Smooth muscle cell (in vitro differentiated cells): ENCODE data around the gene EHBP1L1. TPM values are rescaled to one million over a fixed set of nuclear protein-coding genes. Genes with fewer than 3 reads are reported as not detected.

Experiments used
- DNase-seq: peaks from one replicate; lab custom pipeline; 2025; ENCODE audit not compliant: unreplicated experiment; lab: John Stamatoyannopoulos, UW
- H2AFZ ChIP-seq: fragments of 200-600 bp; sonication (generic); 2 replicates; pipeline ENCODE4 v1.6.0; 2016; ENCODE audit warnings: antibody characterized with exemption, low read depth, mild to moderate bottlenecking
- H3F3A ChIP-seq: fragments of 200-600 bp; sonication (generic); 2 replicates; pipeline ENCODE4 v1.6.0; 2017; ENCODE audit warnings: antibody characterized with exemption, low read depth
- H3K27ac ChIP-seq: fragments of 200-600 bp; sonication (generic); 2 replicates; pipeline ENCODE4 v1.5.1; 2016; ENCODE audit warnings: low read depth, mild to moderate bottlenecking
- H3K27me3 ChIP-seq: fragments of 200-600 bp; sonication (generic); 2 replicates; pipeline ENCODE4 v1.6.1; 2016; ENCODE audit warnings: low read depth, mild to moderate bottlenecking
- H3K36me3 ChIP-seq: fragments of 200-600 bp; sonication (generic); 2 replicates; pipeline ENCODE4 v1.5.1; 2016; ENCODE audit warnings: low read depth
- H3K4me1 ChIP-seq: fragments of 200-600 bp; sonication (generic); 2 replicates; pipeline ENCODE4 v1.5.1; 2016; ENCODE audit warnings: low read depth
- H3K4me2 ChIP-seq: fragments of 200-600 bp; sonication (generic); 2 replicates; pipeline ENCODE4 v1.6.0; 2016; ENCODE audit warnings: mild to moderate bottlenecking
- H3K4me3 ChIP-seq: fragments of 200-600 bp; sonication (generic); 2 replicates; pipeline ENCODE4 v1.5.1; 2016; ENCODE audit warnings: mild to moderate bottlenecking
- H3K79me2 ChIP-seq: fragments of 200-600 bp; sonication (generic); 2 replicates; pipeline ENCODE4 v1.6.0; 2016; ENCODE audit warnings: low read depth, mild to moderate bottlenecking
- H3K9ac ChIP-seq: fragments of 200-600 bp; sonication (generic); 2 replicates; pipeline ENCODE4 v1.6.0; 2016; ENCODE audit warnings: low read depth
- H3K9me3 ChIP-seq: fragments of 200-600 bp; sonication (generic); replicated peaks from 2 replicates; pipeline ENCODE4 v1.5.1; 2016; ENCODE audit warnings: low read depth
- H4K20me1 ChIP-seq: fragments of 200-600 bp; sonication (generic); 2 replicates; pipeline ENCODE4 v1.6.0; 2016; ENCODE audit warnings: low read depth
- WGBS: methylation state at CpG from one replicate; pipeline ENCODE4 v1.1.7; 2016; ENCODE audit warnings: low lambda C conversion rate; 5-methylcytosine and 5-hydroxymethylcytosine counted together
- polyA plus RNA-seq: library from polyadenylated mRNA; unstranded; fragments of >200 nt; fragmentation: Nextera tagmentation; extraction: Ambion mirVana; gene quantifications from 2 replicates; pipeline ENCODE4 v1.2.1, GENCODE V29; 2016
- total RNA-seq: library from RNA; depleted of rRNA; stranded (reverse); fragments of >200 nt; gene quantifications from 2 replicates; pipeline ENCODE4 v1.2.3, GENCODE V29; 2014
- TF ChIP-seq, protein P1 (sequence below): fragments of 200-600 bp; sonication (generic); IDR thresholded peaks from 2 replicates; pipeline ENCODE4 v1.5.1; 2017; ENCODE audit warnings: borderline replicate concordance, mild to moderate bottlenecking, antibody characterized with exemption; ENCODE audit not compliant: insufficient read depth, poor library complexity, severe bottlenecking

Gene EHBP1L1
- total and polyA plus RNA-seq, 2 experiments from 2014 or later: 5.1 to 29.5 TPM

DNA sequence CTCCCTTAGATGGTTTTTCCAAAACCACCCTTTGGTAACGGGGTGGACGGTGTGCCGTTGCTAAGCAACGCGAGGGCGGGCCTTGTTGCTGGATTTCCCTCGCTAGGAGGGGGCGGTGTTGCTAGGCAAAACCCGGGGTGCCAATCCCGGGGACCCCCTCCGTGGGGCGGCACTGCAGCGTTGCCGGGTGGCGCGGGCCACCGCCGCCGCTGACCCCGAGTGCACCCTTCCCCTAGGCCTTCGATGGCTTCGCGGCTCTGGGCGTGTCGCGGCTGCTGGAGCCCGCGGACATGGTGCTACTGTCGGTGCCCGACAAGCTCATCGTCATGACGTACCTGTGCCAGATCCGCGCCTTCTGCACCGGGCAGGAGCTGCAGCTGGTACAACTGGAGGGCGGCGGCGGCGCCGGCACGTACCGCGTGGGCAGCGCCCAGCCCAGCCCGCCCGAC, 8.9 kb downstream of the EHBP1L1 start:
- H3K4me2 ChIP-seq: no peak overlapping the region
- WGBS: 44% methylated on average over 35 of the region's 46 CpGs
- no peaks in the 10 kb centered on the region for H3K9me3 ChIP-seq
- DNase-seq: no peak
- TF ChIP-seq, protein P1, sequence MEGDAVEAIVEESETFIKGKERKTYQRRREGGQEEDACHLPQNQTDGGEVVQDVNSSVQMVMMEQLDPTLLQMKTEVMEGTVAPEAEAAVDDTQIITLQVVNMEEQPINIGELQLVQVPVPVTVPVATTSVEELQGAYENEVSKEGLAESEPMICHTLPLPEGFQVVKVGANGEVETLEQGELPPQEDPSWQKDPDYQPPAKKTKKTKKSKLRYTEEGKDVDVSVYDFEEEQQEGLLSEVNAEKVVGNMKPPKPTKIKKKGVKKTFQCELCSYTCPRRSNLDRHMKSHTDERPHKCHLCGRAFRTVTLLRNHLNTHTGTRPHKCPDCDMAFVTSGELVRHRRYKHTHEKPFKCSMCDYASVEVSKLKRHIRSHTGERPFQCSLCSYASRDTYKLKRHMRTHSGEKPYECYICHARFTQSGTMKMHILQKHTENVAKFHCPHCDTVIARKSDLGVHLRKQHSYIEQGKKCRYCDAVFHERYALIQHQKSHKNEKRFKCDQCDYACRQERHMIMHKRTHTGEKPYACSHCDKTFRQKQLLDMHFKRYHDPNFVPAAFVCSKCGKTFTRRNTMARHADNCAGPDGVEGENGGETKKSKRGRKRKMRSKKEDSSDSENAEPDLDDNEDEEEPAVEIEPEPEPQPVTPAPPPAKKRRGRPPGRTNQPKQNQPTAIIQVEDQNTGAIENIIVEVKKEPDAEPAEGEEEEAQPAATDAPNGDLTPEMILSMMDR: no peak
- no peaks in the 10 kb centered on the region for H3K4me1 ChIP-seq
- no peak overlapping the region for H3K9ac ChIP-seq
- no peaks in the 10 kb centered on the region for H3K36me3 ChIP-seq
- peaks cover 4% of the 10 kb centered on the region for H3K27me3 ChIP-seq
- H3F3A ChIP-seq: no peaks in the 10 kb centered on the region
- H3K4me3 ChIP-seq: no peak overlapping the region
- H2AFZ ChIP-seq: no peak overlapping the region
- no peaks in the 10 kb centered on the region for H3K79me2 ChIP-seq
- no peak overlapping the region for H3K27ac ChIP-seq
- no peaks in the 10 kb centered on the region for H4K20me1 ChIP-seq

- Histone ChIP-seq H3K36me3 (no peaks in the 10 kb centered on the region), H4K20me1 (no peaks in the 10 kb centered on the region), H3K4me2 (no peak overlapping the region), H2AFZ (no peak overlapping the region), H3K27ac (no peak overlapping the region), H3K4me1 (no peaks in the 10 kb centered on the region), H3K27me3 (peaks cover 4% of the 10 kb centered on the region), H3K9me3 (no peaks in the 10 kb centered on the region), H3K9ac (no peak overlapping the region), H3K4me3 (no peak overlapping the region), H3F3A (no peaks in the 10 kb centered on the region), H3K79me2 (no peaks in the 10 kb centered on the region)
- TF ChIP-seq, protein P1: no peak
- no peak for DNase-seq
- 82% methylated on average over 40 of the region's 51 CpGs for WGBS
Observed at GRCh38 chr11:65585396-65586246, 9.8 kb downstream of the EHBP1L1 start.

DNA sequence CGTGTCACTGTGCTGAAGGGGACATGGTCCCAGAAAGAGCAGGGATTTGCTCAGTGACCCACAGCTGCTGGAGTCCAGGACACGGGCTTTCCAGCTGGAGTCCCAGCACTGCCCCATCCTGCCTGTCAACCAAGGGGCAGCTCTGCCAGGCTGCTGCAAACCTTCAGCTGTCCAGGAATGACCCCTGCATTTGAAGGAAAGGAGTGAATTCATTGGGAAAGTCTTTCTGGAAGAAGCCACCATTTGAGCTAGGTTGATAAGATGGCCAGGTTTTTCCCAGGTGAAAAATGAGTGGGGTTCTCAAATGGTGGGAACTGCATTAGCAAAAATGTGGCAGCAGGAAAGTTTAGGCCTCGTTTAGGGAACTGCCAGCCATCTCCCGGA, 10.4 kb downstream of the EHBP1L1 start:
- no peaks in the 10 kb centered on the region for H4K20me1 ChIP-seq
- no peak overlapping the region for H3K4me2 ChIP-seq

More for the DNA sequence above, 10.4 kb downstream of the EHBP1L1 start:
- Histone ChIP-seq H3F3A (peaks cover 3% of the 10 kb centered on the region), H2AFZ (no peak overlapping the region), H3K4me1 (peaks cover 2% of the 10 kb centered on the region), H3K79me2 (no peaks in the 10 kb centered on the region), H3K27me3 (peaks cover 4% of the 10 kb centered on the region), H3K9ac (no peak overlapping the region), H3K4me3 (no peak overlapping the region), H3K9me3 (no peaks in the 10 kb centered on the region), H3K36me3 (no peaks in the 10 kb centered on the region), H3K27ac (no peak overlapping the region)
- WGBS: 91% methylated on average over 4 of the region's 4 CpGs
- TF ChIP-seq, protein P1: no peak
- no peak for DNase-seq
